ENCODE data around the gene GPR160.

Gene GPR160

DNA sequence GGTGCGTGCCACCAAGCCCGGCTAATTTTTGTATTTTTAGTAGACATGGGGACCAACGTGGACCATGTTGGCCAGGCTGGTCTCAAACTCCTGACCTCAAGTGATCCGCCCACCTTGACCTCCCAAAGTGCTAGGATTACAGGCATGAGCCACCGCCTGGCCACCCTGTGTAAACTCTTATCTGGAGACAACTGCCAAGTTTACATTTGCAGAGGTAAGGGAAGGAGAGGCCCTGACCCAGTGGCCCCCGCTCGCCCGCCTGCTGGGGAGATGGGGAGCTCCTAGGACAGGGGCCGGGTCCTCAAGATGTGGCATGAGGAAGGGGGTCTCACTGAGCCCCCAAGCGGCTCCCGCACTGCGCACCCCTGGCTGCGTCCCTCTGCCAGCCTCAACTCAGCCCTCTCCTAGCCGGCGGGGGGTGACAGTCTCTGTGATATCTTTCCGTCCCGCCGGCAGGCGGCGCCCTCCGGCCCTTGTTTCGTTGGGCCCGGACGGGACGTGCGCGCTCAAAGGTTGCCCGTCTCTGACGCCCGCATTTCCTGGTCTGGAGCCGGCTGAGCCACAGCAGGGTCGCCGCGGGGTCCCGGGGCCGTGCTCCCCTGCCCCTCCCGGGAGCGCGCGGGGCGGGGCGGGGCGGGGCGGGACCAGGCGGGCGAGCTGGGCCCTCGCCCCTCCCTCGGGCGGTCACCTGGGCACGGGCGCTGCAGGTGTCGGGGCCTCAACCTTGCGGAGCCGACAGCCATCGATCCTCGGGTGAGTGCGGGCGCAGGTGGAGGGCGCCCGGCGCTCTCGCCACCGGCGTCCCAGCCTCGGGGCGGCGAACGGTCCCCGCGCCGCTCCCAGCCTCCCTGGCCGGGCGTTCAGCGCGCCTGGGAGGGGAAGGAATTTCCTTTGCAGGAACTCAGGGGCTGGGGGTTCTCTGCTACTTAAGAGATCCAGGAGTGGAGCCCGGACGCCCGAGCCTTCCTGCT is at the start of gene GPR160:
Gene GPR160 (plus strand): TSS at position 533 of the 971 bp plus-strand sequence. CDS start 45,978 bp downstream, outside the sequence.
- Mint-ChIP-seq H3K4me3 (peak within 1 kb of the TSS; percentile 86), H3K9me3 (no peaks in the 10 kb centered on the region), H3K4me1 (peaks cover 33% of the 10 kb centered on the region), H3K36me3 (peaks cover 3% of the 10 kb centered on the region), H3K27ac (no peak within 1 kb of the TSS), H3K27me3 (no peaks in the 10 kb centered on the region)

GRCh38 chr3:169990431-169990830 is 47.4 kb upstream of the GPR160 start:
- Mint-ChIP-seq H3K36me3 (peaks cover 9% of the 10 kb centered on the region), H3K27me3 (no peaks in the 10 kb centered on the region), H3K27ac (no peak overlapping the region), H3K4me3 (no peak overlapping the region), H3K9me3 (no peaks in the 10 kb centered on the region), H3K4me1 (peaks cover 6% of the 10 kb centered on the region)

GRCh38 chr3:169992156-169992555 is 45.6 kb upstream of the GPR160 start:
- H3K4me3 Mint-ChIP-seq, result no peak overlapping the region
- no peaks in the 10 kb centered on the region for H3K27me3 Mint-ChIP-seq
- H3K27ac Mint-ChIP-seq, result no peak overlapping the region
- no peaks in the 10 kb centered on the region for H3K9me3 Mint-ChIP-seq
- H3K36me3 Mint-ChIP-seq, result peaks cover 8% of the 10 kb centered on the region
- H3K4me1 Mint-ChIP-seq, result peaks cover 6% of the 10 kb centered on the region

- Mint-ChIP-seq H3K9me3 (no peaks in the 10 kb centered on the region), H3K36me3 (peaks cover 8% of the 10 kb centered on the region), H3K4me3 (no peak overlapping the region), H3K27ac (peak overlapping the region; percentile 73), H3K4me1 (peaks cover 6% of the 10 kb centered on the region), H3K27me3 (no peaks in the 10 kb centered on the region)
Observed at GRCh38 chr3:169992781-169993180, 45.0 kb upstream of the GPR160 start.

GRCh38 chr3:169993761-169994160 is 44.0 kb upstream of the GPR160 start:
- Mint-ChIP-seq H3K4me3 (no peak overlapping the region), H3K27me3 (no peaks in the 10 kb centered on the region), H3K9me3 (no peaks in the 10 kb centered on the region), H3K36me3 (peaks cover 8% of the 10 kb centered on the region), H3K27ac (no peak overlapping the region), H3K4me1 (peaks cover 9% of the 10 kb centered on the region)

- no peak overlapping the region for H3K27ac Mint-ChIP-seq
- no peak overlapping the region for H3K4me3 Mint-ChIP-seq
- no peaks in the 10 kb centered on the region for H3K27me3 Mint-ChIP-seq
- no peaks in the 10 kb centered on the region for H3K9me3 Mint-ChIP-seq
- peaks cover 19% of the 10 kb centered on the region for H3K4me1 Mint-ChIP-seq
- H3K36me3 Mint-ChIP-seq, result peaks cover 13% of the 10 kb centered on the region
Observed at GRCh38 chr3:169996063-169996462, 41.7 kb upstream of the GPR160 start.

DNA sequence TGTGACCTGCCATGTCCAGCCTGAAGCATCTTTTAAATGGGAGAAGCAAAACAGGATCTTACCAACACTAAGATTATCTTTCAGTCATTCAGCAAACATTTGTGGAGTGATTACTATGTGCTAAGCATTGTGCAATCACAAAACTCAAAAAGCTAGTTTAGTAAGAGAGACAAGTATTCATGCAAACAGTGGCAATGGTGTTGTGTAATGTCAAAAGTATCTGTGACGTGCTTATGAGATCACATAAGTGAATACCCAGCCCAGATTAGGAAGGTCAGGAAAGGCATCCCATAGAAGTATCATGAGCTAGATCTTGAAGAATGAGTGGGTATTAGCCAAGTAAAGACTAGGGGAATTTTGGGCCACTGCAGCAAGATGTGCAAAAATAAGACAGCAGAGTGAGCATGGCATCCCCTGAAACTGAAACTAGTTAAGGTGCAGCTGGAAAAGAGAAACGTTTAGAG is 39.1 kb upstream of the GPR160 start:
- H3K4me3 Mint-ChIP-seq, result no peak overlapping the region
- H3K27me3 Mint-ChIP-seq, result no peaks in the 10 kb centered on the region
- H3K9me3 Mint-ChIP-seq, result no peaks in the 10 kb centered on the region
- H3K27ac Mint-ChIP-seq, result peak overlapping the region; percentile 43
- H3K4me1 Mint-ChIP-seq, result peaks cover 39% of the 10 kb centered on the region
- H3K36me3 Mint-ChIP-seq, result peaks cover 6% of the 10 kb centered on the region

DNA sequence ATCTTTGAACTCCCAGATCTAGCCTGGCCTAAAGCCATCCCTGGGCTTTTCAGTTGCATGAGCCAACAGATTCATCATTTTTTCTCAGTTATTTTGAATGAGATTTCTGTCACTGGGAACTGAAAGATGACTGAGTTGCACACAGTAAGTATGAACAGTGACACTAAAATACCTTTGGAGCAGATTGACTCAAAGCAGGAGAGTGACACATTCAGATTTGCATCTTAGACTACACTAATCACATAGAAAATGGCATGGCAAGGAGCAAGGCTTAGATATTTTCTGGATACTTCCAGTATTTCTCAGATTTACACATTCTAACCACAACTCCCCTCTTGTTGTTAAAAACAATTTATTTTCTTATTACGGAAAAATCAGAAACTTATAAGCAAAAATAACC is 38.4 kb upstream of the GPR160 start:
- Mint-ChIP-seq H3K27me3 (no peaks in the 10 kb centered on the region), H3K9me3 (no peaks in the 10 kb centered on the region), H3K4me3 (no peak overlapping the region), H3K36me3 (peaks cover 6% of the 10 kb centered on the region), H3K4me1 (peaks cover 45% of the 10 kb centered on the region), H3K27ac (peak overlapping the region; percentile 46)

GRCh38 chr3:170000051-170000450 is 37.7 kb upstream of the GPR160 start:
- no peaks in the 10 kb centered on the region for H3K27me3 Mint-ChIP-seq
- no peak overlapping the region for H3K4me3 Mint-ChIP-seq
- peaks cover 45% of the 10 kb centered on the region for H3K4me1 Mint-ChIP-seq
- H3K9me3 Mint-ChIP-seq, result no peaks in the 10 kb centered on the region
- peak overlapping the region; percentile 19 for H3K27ac Mint-ChIP-seq
- peaks cover 6% of the 10 kb centered on the region for H3K36me3 Mint-ChIP-seq

GRCh38 chr3:170002231-170002630 is 35.6 kb upstream of the GPR160 start:
- Mint-ChIP-seq H3K9me3 (no peaks in the 10 kb centered on the region), H3K4me3 (peak overlapping the region; percentile 19), H3K36me3 (peaks cover 6% of the 10 kb centered on the region), H3K4me1 (peaks cover 59% of the 10 kb centered on the region), H3K27me3 (no peaks in the 10 kb centered on the region), H3K27ac (no peak overlapping the region)

GRCh38 chr3:170002879-170003278 is 34.9 kb upstream of the GPR160 start:
- Mint-ChIP-seq H3K4me3 (peak overlapping the region; percentile 51), H3K27me3 (no peaks in the 10 kb centered on the region), H3K4me1 (peaks cover 64% of the 10 kb centered on the region), H3K27ac (peak overlapping the region; percentile 67), H3K36me3 (peaks cover 6% of the 10 kb centered on the region), H3K9me3 (no peaks in the 10 kb centered on the region)

- Mint-ChIP-seq H3K4me1 (peaks cover 64% of the 10 kb centered on the region), H3K27me3 (no peaks in the 10 kb centered on the region), H3K4me3 (no peak overlapping the region), H3K27ac (peak overlapping the region; percentile 70), H3K36me3 (peaks cover 6% of the 10 kb centered on the region), H3K9me3 (no peaks in the 10 kb centered on the region)
Observed at GRCh38 chr3:170003881-170004356, 33.9 kb upstream of the GPR160 start.

GRCh38 chr3:170007031-170007663 is 30.6 kb upstream of the GPR160 start:
- Mint-ChIP-seq H3K9me3 (no peaks in the 10 kb centered on the region), H3K27ac (peak overlapping the region; percentile 79), H3K4me3 (peak overlapping the region; percentile 58)

DNA sequence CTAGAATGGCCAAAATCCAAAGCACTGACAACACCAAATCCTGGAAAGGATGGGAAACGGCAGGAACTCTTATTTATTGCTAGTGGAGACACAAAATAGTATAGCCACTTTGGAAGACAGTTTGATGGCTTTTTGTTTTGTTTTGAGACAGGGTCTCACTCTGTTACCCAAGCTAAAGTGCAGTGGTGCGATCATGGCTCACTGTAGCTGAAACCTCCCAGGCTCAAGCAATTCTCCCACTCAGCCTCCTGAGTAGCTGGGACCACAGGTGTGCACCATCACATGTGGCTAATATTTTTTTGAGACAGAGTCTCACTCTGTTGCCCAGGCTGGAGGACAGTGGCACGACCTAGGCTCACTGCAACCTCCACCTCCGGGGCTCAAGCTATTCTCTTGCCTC is 27.3 kb upstream of the GPR160 start:
- H3K4me1 Mint-ChIP-seq, result peaks cover 23% of the 10 kb centered on the region
- H3K27me3 Mint-ChIP-seq, result no peaks in the 10 kb centered on the region
- H3K4me3 Mint-ChIP-seq, result no peak overlapping the region

More at GRCh38 chr3:170007031-170007663, 30.6 kb upstream of the GPR160 start:
- H3K27me3 Mint-ChIP-seq, result no peaks in the 10 kb centered on the region
- H3K4me1 Mint-ChIP-seq, result peaks cover 45% of the 10 kb centered on the region
- no peaks in the 10 kb centered on the region for H3K36me3 Mint-ChIP-seq

DNA sequence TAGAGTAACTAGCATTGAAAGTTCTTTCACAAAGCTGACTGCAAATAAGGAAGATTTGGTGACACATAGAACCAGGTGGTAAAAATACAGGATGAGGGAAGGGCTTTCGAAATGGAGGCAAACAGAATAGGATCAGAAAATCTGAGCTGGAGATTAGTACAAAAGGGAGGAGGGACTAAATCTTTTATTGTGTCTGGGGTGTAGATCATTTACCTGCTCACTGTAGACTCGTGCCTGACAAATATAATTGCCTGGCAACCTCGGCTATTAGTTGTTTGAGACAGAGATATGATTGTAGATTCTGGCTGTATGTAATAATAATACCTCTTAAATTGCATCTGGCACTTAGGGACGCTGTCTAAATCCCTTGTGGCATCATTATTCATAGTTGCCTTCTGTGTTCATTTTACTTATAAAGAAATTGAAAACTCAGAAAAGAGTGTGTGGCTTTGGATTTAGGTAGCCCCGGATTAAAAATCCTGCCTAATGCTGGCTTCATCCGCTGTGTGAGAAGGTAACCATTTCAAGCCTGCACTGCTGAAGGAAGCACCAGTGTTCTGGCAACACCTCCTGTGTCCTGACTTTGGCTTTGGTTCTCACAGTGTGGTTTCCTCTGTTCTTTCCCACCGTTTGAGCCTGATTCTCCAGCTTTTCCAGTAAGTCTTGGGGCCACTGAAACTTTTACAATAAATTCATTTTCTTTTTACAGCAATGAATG is 25.0 kb upstream of the GPR160 start:
- H3K9me3 Mint-ChIP-seq, result no peaks in the 10 kb centered on the region
- H3K36me3 Mint-ChIP-seq, result no peaks in the 10 kb centered on the region
- no peak overlapping the region for H3K4me3 Mint-ChIP-seq
- H3K27ac Mint-ChIP-seq, result no peak overlapping the region
- no peaks in the 10 kb centered on the region for H3K27me3 Mint-ChIP-seq
- H3K4me1 Mint-ChIP-seq, result peaks cover 12% of the 10 kb centered on the region

More for the DNA sequence above, 27.3 kb upstream of the GPR160 start:
- Mint-ChIP-seq H3K9me3 (no peaks in the 10 kb centered on the region), H3K27ac (no peak overlapping the region), H3K36me3 (no peaks in the 10 kb centered on the region)

All from activated naive CD4-positive, alpha-beta T cell treated with anti-CD3 and anti-CD28 coated beads, Interleukin-2, amount 50 U/mL, for 24 hours (primary cell).